Measurements from ENCODE around the gene FGF19.

GRCh38 chr11:69698362-69698761 lies 5.5 kb downstream of the FGF19 start:
- TF ChIP-seq EZH2 (IDR thresholded peaks at IDR 0.05; ENCODE audit: insufficient read depth, poor library complexity, severe bottlenecking) (no peak), EZH2phosphoT487 (IDR thresholded peaks at IDR 0.05; ENCODE audit: insufficient read depth, low read depth) (no peak)

All from GM23248 (cell line).